A673 (cell line): ENCODE results near the gene LCA5L. TPM values are rescaled to one million over a fixed set of nuclear protein-coding genes. Genes with fewer than 3 reads are reported as not detected.

ENCODE experiments used
- Bru-seq: library from RNA; stranded (reverse); fragments of 400-500 nt; gene quantifications from one replicate; lab custom pipeline; 2021; lab: Mats Ljungman, UMichigan
- BruChase-seq, 2 experiments: library from RNA; stranded (reverse); fragments of 400-500 nt; gene quantifications; one replicate each; lab custom pipeline; 2021; lab: Mats Ljungman, UMichigan
- BruUV-seq: library from RNA; stranded (reverse); fragments of 400-500 nt; replicated peaks from 2 replicates; lab custom pipeline; 2021; lab: Mats Ljungman, UMichigan
- CTCF ChIA-PET: fragments of 300-600 bp; sonication (Branson Sonifier 250); formaldehyde crosslinking; loops from one replicate; lab custom pipeline; 2022; ENCODE audit warnings: antibody characterized with exemption; lab: Charles Lee
- POLR2A ChIA-PET: fragments of 300-600 bp; sonication (Branson Sonifier 250); formaldehyde crosslinking; loops from one replicate; lab custom pipeline; 2022; ENCODE audit warnings: antibody characterized with exemption; ENCODE audit not compliant: low non-redundant PET; lab: Charles Lee
- DNase-seq: peaks from one replicate; pipeline ENCODE4 v3.0.0-alpha.2; 2015; ENCODE audit warnings: low spot score
- H3K27ac ChIP-seq: fragments of 200-600 bp; sonication (generic); 2 replicates; pipeline ENCODE4 v1.5.1; 2016; ENCODE audit warnings: mixed run types, low read depth, mild to moderate bottlenecking, mixed read lengths, antibody characterized with exemption, low read length; ENCODE audit not compliant: poor library complexity, severe bottlenecking
- H3K27me3 ChIP-seq: fragments of 200-600 bp; sonication (generic); replicated peaks from 2 replicates; pipeline ENCODE4 v1.6.1; 2017; ENCODE audit warnings: mixed run types, low read depth, mild to moderate bottlenecking, mixed read lengths, antibody characterized with exemption, low read length; ENCODE audit not compliant: insufficient read depth, poor library complexity
- H3K36me3 ChIP-seq: fragments of 200-600 bp; sonication (generic); 2 replicates; pipeline ENCODE4 v1.6.1; 2016; ENCODE audit warnings: mixed run types, mild to moderate bottlenecking, mixed read lengths, antibody characterized with exemption, low read length; ENCODE audit not compliant: insufficient read depth, poor library complexity, severe bottlenecking
- H3K4me1 ChIP-seq: fragments of 200-600 bp; sonication (generic); 2 replicates; pipeline ENCODE4 v1.6.1; 2017; ENCODE audit warnings: mixed run types, mild to moderate bottlenecking, mixed read lengths, antibody characterized with exemption, low read length; ENCODE audit not compliant: insufficient read depth, poor library complexity, severe bottlenecking
- H3K4me3 ChIP-seq: fragments of 200-600 bp; sonication (generic); 2 replicates; pipeline ENCODE4 v1.5.1; 2016; ENCODE audit warnings: low read depth, mixed run types, mild to moderate bottlenecking, mixed read lengths, low read length; ENCODE audit not compliant: poor library complexity, severe bottlenecking
- H3K9me3 ChIP-seq: fragments of 200-600 bp; sonication (generic); 2 replicates; pipeline ENCODE4 v1.6.1; 2016; ENCODE audit warnings: mixed run types, low read depth, mild to moderate bottlenecking, mixed read lengths, antibody characterized with exemption, low read length; ENCODE audit not compliant: poor library complexity, severe bottlenecking
- EZH2 ChIP-seq: fragments of 200-600 bp; sonication (generic); IDR thresholded peaks from 2 replicates; pipeline ENCODE4 v1.6.1; 2017; ENCODE audit warnings: borderline replicate concordance, low read depth, mild to moderate bottlenecking, mixed read lengths, antibody characterized with exemption, low read length; ENCODE audit not compliant: poor library complexity, severe bottlenecking
- intact Hi-C: fragments of 100-400 bp; cut with micrococcal nuclease; formaldehyde crosslinking; loops from one replicate; pipeline ENCODE4 v1.10.0; 2022; ENCODE audit not compliant: unreplicated experiment
- long read RNA-seq: library from polyadenylated mRNA; stranded (forward); transcript quantifications from one replicate; pipeline ENCODE4 v2.0.0, GENCODE V29; 2022
- total RNA-seq: library from RNA; stranded (reverse); gene quantifications from 2 replicates; pipeline ENCODE4 v1.2.3, GENCODE V29; 2021
- TF ChIP-seq, protein P1 (sequence below): fragments of 300-800, 200-600 bp; sonication (generic); conservative IDR thresholded peaks from 2 replicates; pipeline ENCODE4 v1.5.1; 2017; ENCODE audit warnings: low read depth, mild to moderate bottlenecking, antibody characterized with exemption, low read length, moderate library complexity, mixed read lengths

LCA5L gene
- total RNA-seq (0.69 and 1.3 TPM in 2 replicates), Bru-seq, nascent RNA (percentile 29 among the genes with signal in this experiment), BruChase-seq, experiment 1, labeled RNA remaining after a 2-hour chase (percentile 22 among the genes with signal in this experiment), BruChase-seq, experiment 2, labeled RNA remaining after a 6-hour chase (percentile 20 among the genes with signal in this experiment)
- long read RNA-seq, partial matches to known transcripts, result 0 of 4 reads
- long read RNA-seq, other reads (novel, unspliced or antisense), result 4 of 4 reads

DNA sequence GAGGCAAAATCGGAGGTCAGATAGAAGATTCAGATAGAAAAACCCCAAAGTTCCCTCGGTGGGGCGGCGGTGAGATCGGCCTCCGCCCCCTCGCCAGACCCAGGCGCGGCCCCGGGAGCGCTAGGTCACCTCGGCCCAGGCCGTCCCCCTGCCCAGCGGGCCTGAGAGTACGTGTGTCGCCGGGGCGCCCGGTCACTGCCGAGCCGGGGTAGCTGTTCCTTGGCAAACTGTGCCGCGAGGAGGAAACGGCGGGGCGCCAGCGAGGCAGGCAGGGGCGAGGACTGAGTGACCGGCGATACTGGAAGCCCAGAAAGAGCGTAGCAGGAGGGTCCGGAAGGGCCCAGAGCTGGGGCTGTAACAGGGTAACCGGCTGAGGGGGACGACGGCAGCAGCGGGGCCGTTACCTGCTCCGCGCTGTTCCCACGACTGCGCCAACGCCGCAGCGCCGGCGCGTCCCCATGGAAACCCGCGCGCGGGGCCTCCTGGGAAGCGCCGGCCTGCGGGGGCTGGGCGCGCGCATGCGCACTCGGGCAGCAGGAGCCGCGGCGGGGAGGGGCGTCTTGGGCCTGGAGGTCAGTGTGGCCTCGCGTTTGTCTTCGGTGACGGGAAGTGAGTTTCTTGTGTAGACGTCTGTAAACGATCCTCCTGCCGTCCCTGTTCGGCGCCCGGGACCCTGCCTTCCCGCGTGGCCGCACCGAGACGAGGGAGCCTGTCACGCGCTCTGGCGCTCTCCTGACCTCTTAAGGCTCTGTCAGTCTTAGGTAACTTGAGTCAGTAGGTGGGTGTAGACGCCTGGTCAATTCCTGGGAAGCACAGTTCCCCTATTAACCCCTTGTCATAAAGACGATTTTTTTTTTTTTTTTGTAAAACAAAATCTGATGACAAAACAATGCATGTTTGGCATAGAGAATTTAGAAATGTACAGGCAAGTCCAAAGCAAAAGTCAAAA, at the start of gene LCA5L:
Gene LCA5L, minus strand, starts transcription at position 458 of the 949 bp plus-strand sequence. CDS start 17,285 bp downstream, outside the sequence.
- TSS peak; percentile 92 for BruUV-seq
- intact Hi-C loops, result no loop called here
- Histone ChIP-seq H3K9me3 (no peaks in the 10 kb centered on the region), H3K36me3 (no peaks in the 10 kb centered on the region), H3K4me3 (peak within 1 kb of the TSS; percentile 80), H3K27me3 (no peaks in the 10 kb centered on the region), H3K4me1 (no peaks in the 10 kb centered on the region), H3K27ac (peak within 1 kb of the TSS; percentile 75)
- ChIA-PET POLR2A (interaction anchor here (0.6 kb wide), 1 partner anchor 58 kb away, joined by 18 read pairs; no protein-coding TSS in a partner anchor), CTCF (no interaction called here)
- TF ChIP-seq EZH2, result no peak
- TF ChIP-seq, protein P1, sequence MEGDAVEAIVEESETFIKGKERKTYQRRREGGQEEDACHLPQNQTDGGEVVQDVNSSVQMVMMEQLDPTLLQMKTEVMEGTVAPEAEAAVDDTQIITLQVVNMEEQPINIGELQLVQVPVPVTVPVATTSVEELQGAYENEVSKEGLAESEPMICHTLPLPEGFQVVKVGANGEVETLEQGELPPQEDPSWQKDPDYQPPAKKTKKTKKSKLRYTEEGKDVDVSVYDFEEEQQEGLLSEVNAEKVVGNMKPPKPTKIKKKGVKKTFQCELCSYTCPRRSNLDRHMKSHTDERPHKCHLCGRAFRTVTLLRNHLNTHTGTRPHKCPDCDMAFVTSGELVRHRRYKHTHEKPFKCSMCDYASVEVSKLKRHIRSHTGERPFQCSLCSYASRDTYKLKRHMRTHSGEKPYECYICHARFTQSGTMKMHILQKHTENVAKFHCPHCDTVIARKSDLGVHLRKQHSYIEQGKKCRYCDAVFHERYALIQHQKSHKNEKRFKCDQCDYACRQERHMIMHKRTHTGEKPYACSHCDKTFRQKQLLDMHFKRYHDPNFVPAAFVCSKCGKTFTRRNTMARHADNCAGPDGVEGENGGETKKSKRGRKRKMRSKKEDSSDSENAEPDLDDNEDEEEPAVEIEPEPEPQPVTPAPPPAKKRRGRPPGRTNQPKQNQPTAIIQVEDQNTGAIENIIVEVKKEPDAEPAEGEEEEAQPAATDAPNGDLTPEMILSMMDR, result 0 out of 2 replicates have a peak, but pooled peaks have one; percentile 31
- peak; percentile 89 for DNase-seq

DNA sequence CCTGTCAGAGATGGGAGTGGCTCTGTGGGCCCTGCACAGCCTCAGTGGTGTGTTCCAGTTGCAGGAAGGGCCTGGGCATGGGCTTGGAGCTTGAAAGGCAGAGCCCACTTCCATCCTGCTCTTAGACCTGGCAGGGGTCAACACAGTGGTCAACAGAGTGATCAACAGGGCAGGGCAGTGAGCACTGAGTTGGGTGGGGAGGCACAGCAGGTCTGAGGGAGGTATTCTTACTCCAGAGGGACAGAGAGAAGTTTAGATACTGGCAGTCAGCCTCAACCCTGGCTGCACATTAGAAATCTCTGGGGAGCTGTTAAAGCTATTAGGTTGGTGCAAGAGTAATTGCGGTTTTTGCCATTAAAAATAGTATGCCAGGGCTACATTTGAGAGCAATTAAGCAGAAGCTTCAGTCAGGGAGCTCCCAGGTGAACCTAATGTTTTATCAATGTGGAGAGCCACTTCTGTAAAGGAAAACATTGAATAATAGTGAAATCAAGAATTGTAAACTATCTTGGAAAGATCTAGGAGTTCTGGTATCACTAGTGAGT, 43.9 kb upstream of the LCA5L start:
- intact Hi-C loops, result no loop called here
- BruUV-seq, result no TSS peak
- no peak for DNase-seq

More for the DNA sequence above, 43.9 kb upstream of the LCA5L start:
- Histone ChIP-seq H3K4me3 (no peak overlapping the region), H3K4me1 (no peaks in the 10 kb centered on the region), H3K27ac (no peak overlapping the region), H3K36me3 (no peaks in the 10 kb centered on the region), H3K27me3 (no peaks in the 10 kb centered on the region), H3K9me3 (no peaks in the 10 kb centered on the region)
- ChIA-PET POLR2A (no interaction called here), CTCF (no interaction called here)
- TF ChIP-seq, protein P1, result no peak
- TF ChIP-seq EZH2, result no peak
